ENCODE measurements around the gene EFCAB6.

EFCAB6 gene

DNA sequence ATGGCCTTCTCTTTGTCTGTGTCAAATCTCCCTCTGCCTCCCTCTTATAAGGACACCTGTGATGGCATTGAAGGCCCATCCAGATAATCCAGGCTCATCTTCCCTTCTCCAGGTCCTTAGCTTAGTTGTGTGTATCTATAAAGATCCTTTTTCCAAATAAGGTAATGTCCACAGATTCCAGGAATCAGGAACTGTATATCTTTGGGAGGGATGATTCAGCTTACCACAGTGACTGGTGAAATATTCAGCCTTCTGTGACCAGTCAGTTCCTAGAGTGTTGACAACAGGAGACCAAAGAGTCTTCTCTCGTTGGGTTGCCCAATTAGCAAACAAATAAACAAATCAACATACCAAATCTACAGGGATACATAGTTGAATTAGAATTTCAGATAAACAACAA is 224.5 kb downstream of the EFCAB6 start:
- Histone ChIP-seq H3K27me3 (ENCODE audit: insufficient read depth, low read length) (no peaks in the 10 kb centered on the region), H3F3A (ENCODE audit: insufficient read depth, low read length) (no peaks in the 10 kb centered on the region), H3K27ac (ENCODE audit: low read depth, low read length, poor library complexity, severe bottlenecking) (no peak overlapping the region), H3K9me3 (ENCODE audit: low read length) (0 out of 2 replicates have a peak, but pooled peaks cover 2% of the 10 kb centered on the region), H2AFZ (ENCODE audit: low read length) (no peak overlapping the region), H3K9me2 (ENCODE audit: low read depth, low read length) (no peaks in the 10 kb centered on the region), H3K79me2 (ENCODE audit: insufficient read depth, low read length) (no peaks in the 10 kb centered on the region), H3K36me3 (ENCODE audit: insufficient read depth, low read length) (no peaks in the 10 kb centered on the region; the same call in 1 of the 2 replicates), H3K4me2 (ENCODE audit: low read length) (no peak overlapping the region), H3K4me3 (ENCODE audit: low read depth, low read length, poor library complexity, severe bottlenecking) (no peak overlapping the region), H3K4me1 (ENCODE audit: insufficient read depth, low read length, severe bottlenecking) (no peaks in the 10 kb centered on the region), H4K20me1 (ENCODE audit: insufficient read depth, low read length) (no peaks in the 10 kb centered on the region), H3K9ac (ENCODE audit: low read length) (no peak overlapping the region)
- TF ChIP-seq EZH2 (IDR thresholded peaks at IDR 0.05; ENCODE audit: borderline replicate concordance, low read length): no peak
- no peak for TF ChIP-seq CTCF (IDR thresholded peaks at IDR 0.05; ENCODE audit: low read length)

- 0 out of 2 replicates have a peak, but pooled peaks cover 2% of the 10 kb centered on the region for H3K9me3 ChIP-seq (ENCODE audit: low read length)
- H3K4me1 ChIP-seq (ENCODE audit: insufficient read depth, low read length, severe bottlenecking): no peaks in the 10 kb centered on the region
- no peak for TF ChIP-seq EZH2 (IDR thresholded peaks at IDR 0.05; ENCODE audit: borderline replicate concordance, low read length)
- no peak for TF ChIP-seq CTCF (IDR thresholded peaks at IDR 0.05; ENCODE audit: low read length)
- no peak overlapping the region for H3K4me2 ChIP-seq (ENCODE audit: low read length)
- no peak overlapping the region for H3K27ac ChIP-seq (ENCODE audit: low read depth, low read length, poor library complexity, severe bottlenecking)
- no peaks in the 10 kb centered on the region for H4K20me1 ChIP-seq (ENCODE audit: insufficient read depth, low read length)
- H3K79me2 ChIP-seq (ENCODE audit: insufficient read depth, low read length): no peaks in the 10 kb centered on the region
- H3K4me3 ChIP-seq (ENCODE audit: low read depth, low read length, poor library complexity, severe bottlenecking): no peak overlapping the region
- H3K27me3 ChIP-seq (ENCODE audit: insufficient read depth, low read length): no peaks in the 10 kb centered on the region
- H3K36me3 ChIP-seq (ENCODE audit: insufficient read depth, low read length): no peaks in the 10 kb centered on the region; the same call in 1 of the 2 replicates
- no peaks in the 10 kb centered on the region for H3F3A ChIP-seq (ENCODE audit: insufficient read depth, low read length)
- H3K9me2 ChIP-seq (ENCODE audit: low read depth, low read length): no peaks in the 10 kb centered on the region
- H2AFZ ChIP-seq (ENCODE audit: low read length): no peak overlapping the region
- no peak overlapping the region for H3K9ac ChIP-seq (ENCODE audit: low read length)
These were observed 228.6 kb downstream of the EFCAB6 start for GRCh38 chr22:43583501-43583900.

DNA sequence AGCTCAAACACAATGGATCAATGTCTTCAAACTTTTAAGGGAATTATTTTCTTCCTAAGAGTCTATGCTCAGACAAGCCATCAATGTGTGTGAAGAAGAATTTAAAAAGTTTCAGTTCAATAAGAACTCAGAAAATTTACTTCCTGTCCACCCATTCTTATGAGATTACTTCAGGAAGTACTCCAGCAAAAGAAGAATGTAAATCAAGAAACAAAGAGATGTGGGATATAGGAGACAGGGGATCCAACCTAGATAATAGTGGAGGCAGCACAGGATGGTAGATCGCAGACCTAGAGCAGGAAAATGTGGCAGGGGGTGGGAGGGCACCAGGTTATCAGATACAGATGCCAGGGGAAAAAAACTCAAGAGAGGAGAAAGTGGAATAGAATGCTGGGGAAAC is 229.7 kb downstream of the EFCAB6 start:
- Histone ChIP-seq H4K20me1 (ENCODE audit: insufficient read depth, low read length) (no peaks in the 10 kb centered on the region), H3K9ac (ENCODE audit: low read length) (no peak overlapping the region), H3K36me3 (ENCODE audit: insufficient read depth, low read length) (no peaks in the 10 kb centered on the region; the same call in 1 of the 2 replicates), H3K9me3 (ENCODE audit: low read length) (0 out of 2 replicates have a peak, but pooled peaks cover 2% of the 10 kb centered on the region), H3K27me3 (ENCODE audit: insufficient read depth, low read length) (no peaks in the 10 kb centered on the region), H2AFZ (ENCODE audit: low read length) (no peak overlapping the region), H3K4me1 (ENCODE audit: insufficient read depth, low read length, severe bottlenecking) (no peaks in the 10 kb centered on the region), H3K4me3 (ENCODE audit: low read depth, low read length, poor library complexity, severe bottlenecking) (no peak overlapping the region), H3K27ac (ENCODE audit: low read depth, low read length, poor library complexity, severe bottlenecking) (no peak overlapping the region), H3K4me2 (ENCODE audit: low read length) (no peak overlapping the region), H3K9me2 (ENCODE audit: low read depth, low read length) (no peaks in the 10 kb centered on the region), H3F3A (ENCODE audit: insufficient read depth, low read length) (no peaks in the 10 kb centered on the region), H3K79me2 (ENCODE audit: insufficient read depth, low read length) (no peaks in the 10 kb centered on the region)
- no peak for TF ChIP-seq CTCF (IDR thresholded peaks at IDR 0.05; ENCODE audit: low read length)
- no peak for TF ChIP-seq EZH2 (IDR thresholded peaks at IDR 0.05; ENCODE audit: borderline replicate concordance, low read length)
